ENCODE data around the gene ARF3.

The ARF3 gene

DNA sequence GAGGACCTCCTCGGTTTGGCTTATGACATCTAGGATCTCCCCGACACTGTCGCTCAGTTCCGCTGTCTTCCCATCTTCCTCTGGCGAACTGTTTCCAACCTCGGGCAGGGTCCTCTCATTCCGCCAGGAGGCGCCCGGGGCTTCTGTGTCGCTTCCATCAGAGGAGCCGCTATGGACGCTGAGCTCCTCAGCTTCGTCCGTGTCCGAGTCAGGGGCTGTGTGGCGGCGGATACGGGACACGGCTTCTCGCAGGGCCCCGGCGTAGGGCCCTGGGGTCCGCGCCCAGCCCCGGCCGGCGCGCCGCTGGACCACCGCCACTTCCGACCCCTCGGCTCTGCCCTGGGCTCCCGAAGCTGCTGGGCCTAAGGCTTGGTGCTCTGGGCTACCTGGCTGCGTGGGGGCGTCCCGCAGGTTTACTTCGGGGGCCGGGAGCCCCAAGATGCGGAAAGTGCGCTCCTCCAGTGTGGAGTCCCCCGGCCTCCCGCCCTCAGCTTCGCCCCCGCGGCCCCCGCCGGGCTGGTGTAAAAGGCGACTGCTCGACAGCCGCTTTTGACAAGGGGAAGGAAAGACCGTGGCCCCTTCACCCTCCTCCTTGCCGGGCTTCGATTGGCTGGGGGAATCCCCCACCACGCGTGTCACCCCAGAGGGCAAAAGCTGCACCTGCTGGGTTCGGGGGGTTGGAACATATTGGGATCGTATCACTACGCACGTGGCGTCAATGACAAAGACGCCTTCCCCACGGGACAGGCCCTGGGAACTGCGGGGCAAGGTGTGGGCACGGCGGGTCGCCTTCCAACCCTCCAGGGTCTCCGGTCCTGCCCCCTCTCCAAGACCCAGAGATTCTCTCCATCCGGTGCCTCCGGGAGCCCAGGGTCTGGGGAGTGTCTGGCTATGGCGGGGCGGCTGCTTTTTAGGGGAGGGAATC is 39.8 kb upstream of the ARF3 start:
- DNase-seq (ENCODE audit: low read depth) = peak; percentile 35
- TF ChIP-seq, protein P1, sequence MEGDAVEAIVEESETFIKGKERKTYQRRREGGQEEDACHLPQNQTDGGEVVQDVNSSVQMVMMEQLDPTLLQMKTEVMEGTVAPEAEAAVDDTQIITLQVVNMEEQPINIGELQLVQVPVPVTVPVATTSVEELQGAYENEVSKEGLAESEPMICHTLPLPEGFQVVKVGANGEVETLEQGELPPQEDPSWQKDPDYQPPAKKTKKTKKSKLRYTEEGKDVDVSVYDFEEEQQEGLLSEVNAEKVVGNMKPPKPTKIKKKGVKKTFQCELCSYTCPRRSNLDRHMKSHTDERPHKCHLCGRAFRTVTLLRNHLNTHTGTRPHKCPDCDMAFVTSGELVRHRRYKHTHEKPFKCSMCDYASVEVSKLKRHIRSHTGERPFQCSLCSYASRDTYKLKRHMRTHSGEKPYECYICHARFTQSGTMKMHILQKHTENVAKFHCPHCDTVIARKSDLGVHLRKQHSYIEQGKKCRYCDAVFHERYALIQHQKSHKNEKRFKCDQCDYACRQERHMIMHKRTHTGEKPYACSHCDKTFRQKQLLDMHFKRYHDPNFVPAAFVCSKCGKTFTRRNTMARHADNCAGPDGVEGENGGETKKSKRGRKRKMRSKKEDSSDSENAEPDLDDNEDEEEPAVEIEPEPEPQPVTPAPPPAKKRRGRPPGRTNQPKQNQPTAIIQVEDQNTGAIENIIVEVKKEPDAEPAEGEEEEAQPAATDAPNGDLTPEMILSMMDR (IDR thresholded peaks at IDR 0.05; ENCODE audit: low read depth, low read length, missing control alignments) = peak; percentile 95
- H3K4me3 ChIP-seq (ENCODE audit: low read depth, low read length) = peak overlapping the region; percentile 34
- in situ Hi-C loops (cut with HindIII; ENCODE audit: low sequenced_read_pairs) = no loop called here

DNA sequence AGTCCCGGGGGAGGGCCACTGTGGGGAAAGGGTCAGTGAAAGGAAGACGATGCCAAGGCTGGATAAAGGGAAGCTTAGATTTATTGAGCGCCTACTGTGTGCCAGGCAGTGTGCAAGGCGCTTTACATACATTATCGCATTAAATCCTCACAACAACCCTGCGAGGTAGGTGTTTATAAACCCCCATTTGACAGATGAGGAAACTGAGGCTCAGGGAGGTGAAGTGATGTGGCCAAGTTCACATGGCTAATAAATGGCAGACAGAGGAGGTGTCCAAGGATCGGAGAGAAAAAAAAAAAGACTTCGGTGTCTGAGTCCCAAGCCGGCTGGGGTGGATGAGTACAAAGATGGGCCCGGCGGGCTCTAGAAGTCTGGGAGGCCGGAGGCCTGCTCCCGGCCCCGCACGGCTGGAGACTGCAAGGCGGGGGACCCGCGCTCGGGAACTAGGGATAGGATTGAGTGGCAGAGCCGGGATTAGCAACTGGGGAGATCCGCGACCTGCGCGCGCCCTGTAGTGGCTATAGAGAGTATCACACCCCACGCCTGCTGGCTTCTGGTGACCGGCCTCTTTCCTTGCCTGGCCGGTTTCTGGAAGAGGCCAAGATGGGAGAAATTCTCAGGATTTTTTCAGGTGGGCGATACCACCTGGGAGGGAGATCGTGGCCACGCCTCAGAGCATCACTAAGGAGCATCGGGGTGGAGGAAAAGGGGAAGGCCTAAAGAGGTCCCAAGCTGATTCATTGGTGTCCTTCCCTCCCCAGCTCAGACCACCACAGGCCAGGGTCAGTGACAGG is 38.0 kb upstream of the ARF3 start:
- in situ Hi-C loops (cut with HindIII; ENCODE audit: low sequenced_read_pairs) = no loop called here
- no peak overlapping the region for H3K4me3 ChIP-seq (ENCODE audit: low read depth, low read length)
- peak; percentile 46 for DNase-seq (ENCODE audit: low read depth)
- TF ChIP-seq, protein P1 (IDR thresholded peaks at IDR 0.05; ENCODE audit: low read depth, low read length, missing control alignments) = peak; percentile 84

DNA sequence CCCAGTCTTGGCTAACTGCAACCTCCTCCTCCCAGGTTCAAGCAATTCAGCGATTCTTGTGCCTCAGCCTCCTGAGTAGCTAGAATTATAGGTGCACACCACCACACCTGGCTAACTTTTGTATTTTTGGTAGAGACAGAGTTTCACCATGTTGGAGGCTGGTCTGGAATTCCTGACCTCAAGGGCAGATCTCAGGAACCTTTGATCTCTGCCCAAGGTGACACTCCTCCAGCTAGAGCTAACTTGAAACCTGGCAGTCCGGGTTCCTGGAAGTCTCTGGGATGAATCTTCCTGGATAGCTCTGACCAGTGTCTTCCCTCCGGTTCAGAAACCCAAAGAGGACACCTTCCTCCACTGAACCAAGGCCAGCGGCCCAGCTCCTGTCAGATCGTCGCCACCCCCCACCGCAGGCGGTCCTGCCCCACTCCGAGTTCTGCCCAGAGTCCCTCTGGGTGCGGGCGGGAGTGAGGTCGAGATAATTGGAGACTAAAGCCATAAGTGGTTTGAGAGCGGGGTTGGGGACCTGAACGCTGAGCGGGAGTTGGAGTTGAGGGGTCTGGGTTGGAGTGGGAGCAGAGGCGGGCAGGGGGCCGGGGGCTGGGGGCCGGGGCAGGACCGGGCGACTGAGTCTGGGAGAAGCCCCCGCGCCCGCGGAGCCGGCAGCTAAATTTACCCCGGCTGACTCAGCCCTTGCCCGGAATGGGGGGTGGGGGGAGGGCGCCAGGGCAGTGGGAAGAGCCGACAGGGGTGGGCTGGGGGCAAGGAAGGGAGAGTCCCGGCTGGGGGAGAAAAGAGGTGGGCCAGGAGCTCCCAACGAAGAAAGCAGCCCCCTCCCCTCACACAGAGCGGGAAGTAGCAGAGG is 37.2 kb upstream of the ARF3 start:
- in situ Hi-C loops (cut with HindIII; ENCODE audit: low sequenced_read_pairs) = no loop called here
- no peak for DNase-seq (ENCODE audit: low read depth)
- H3K4me3 ChIP-seq (ENCODE audit: low read depth, low read length) = no peak overlapping the region
- TF ChIP-seq, protein P1 (IDR thresholded peaks at IDR 0.05; ENCODE audit: low read depth, low read length, missing control alignments) = no peak

DNA sequence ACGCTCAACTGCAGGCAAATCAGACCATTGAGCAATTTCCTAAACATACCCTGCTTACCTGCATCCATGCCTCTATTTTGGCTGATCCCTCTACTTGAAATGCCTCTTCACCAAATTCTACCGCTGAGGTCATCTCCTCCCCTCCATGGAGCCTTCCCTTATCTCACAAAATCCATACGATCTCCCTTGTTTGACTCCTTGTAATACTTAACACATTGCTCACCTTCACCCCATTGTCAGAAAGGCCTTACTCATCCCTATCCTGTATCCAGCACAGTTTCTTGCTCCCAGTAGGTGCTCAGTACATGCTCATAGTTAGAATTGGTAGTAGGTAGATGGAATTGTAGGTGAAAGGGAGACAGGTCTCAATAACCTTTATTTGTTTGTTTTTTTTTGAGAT is 36.5 kb upstream of the ARF3 start:
- TF ChIP-seq, protein P1 (IDR thresholded peaks at IDR 0.05; ENCODE audit: low read depth, low read length, missing control alignments) = no peak
- DNase-seq (ENCODE audit: low read depth) = no peak
- in situ Hi-C loops (cut with HindIII; ENCODE audit: low sequenced_read_pairs) = no loop called here
- no peak overlapping the region for H3K4me3 ChIP-seq (ENCODE audit: low read depth, low read length)

DNA sequence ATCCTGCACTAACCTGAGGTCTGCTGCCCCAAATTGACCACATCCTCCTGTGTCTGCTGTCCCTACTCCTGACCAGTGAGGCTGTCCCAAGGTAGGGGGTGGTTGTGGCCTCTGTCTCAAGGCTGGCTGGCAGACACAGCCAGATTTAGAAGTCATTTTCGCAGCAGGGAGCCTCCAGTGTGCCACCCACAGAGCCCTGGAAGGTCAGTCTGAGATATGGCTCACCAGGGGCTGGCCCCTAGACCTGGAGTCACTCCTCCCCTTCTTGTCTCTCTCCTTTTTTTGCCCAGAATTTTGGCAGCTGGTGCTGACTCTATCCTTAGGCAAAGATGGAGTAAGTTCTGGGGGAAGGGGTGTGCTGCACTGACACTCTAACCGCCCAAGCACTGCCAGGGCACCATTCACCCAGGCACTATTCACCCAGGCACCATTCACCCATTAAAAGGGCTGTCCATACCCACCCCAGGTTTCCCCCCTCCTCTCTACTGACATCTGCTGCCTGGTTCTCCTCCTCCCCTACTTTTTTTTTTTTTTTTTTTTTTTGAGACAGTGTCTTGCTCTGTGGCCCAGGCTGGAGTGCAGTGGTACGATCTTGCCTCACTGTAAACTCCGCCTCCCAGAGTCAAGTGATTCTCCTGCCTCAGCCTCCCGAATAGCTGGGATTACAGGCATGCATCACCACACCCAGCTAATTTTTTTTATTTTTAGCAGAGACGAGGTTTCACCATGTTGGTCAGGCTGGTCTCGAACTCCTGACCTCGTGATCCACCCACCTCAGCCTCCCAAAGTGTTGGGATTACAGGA is 34.2 kb upstream of the ARF3 start:
- TF ChIP-seq, protein P1 (IDR thresholded peaks at IDR 0.05; ENCODE audit: low read depth, low read length, missing control alignments) = no peak
- DNase-seq (ENCODE audit: low read depth) = no peak
- in situ Hi-C loops (cut with HindIII; ENCODE audit: low sequenced_read_pairs) = no loop called here

More for the DNA sequence above, 34.2 kb upstream of the ARF3 start:
- no peak overlapping the region for H3K4me3 ChIP-seq (ENCODE audit: low read depth, low read length)
